HG03064 (cell line): ENCODE results near the gene UGT1A10.

Experiments used
- ATAC-seq: cut with Tn5 transposase; IDR thresholded peaks from one replicate; pipeline ENCODE4 v1.9.1; 2021; ENCODE audit warnings: low read depth; ENCODE audit not compliant: unreplicated experiment

UGT1A10 gene

GRCh38 chr2:233801357-233802131 lies 165.3 kb downstream of the UGT1A10 start:
- no peak for ATAC-seq

- no peak for ATAC-seq
These were observed 166.0 kb downstream of the UGT1A10 start for GRCh38 chr2:233802132-233802815.

- no peak for ATAC-seq
These were observed 167.2 kb downstream of the UGT1A10 start for GRCh38 chr2:233803292-233803911.

DNA sequence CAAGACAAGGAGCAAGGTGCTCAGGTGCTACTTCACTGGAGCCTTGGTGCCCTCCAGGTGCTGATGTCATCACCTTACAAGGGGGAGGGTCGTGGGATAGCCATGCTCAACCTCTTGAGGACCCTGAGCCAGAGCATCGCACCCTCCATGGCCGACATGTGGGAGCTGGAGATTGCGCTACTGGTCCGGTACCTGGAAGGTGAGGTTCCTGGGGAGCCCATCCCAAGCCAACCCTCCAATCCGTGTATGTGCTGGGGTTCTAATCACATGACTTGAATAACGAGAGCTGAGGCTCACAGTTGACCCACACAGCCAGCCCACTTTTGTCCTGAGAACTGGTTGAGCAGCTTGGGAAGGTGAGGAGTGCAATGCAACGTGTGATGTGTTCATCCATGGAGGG lies 167.7 kb downstream of the UGT1A10 start:
- no peak for ATAC-seq

- no peak for ATAC-seq
These were observed 171.1 kb downstream of the UGT1A10 start for GRCh38 chr2:233807215-233807865.

GRCh38 chr2:233807966-233808935 lies 172.0 kb downstream of the UGT1A10 start:
- no peak for ATAC-seq

DNA sequence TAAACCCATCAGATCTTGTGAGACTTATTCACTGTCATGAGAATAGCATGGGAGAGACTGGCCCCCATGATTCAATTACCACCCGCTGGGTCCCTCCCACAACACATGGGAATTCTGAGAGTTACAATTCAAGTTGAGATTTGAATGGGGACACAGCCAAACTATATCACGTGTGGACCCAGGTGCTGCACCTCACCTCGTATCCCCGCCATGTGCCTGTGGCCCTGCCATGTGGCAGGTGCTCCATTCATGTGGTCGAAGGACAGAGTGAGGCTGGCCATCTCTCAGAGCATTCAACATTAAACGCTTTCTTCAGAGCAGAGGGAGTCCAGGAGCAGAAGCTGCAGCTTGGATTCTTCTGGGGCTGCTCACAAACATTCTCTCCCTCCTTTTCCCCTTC lies 174.1 kb downstream of the UGT1A10 start:
- no peak for ATAC-seq

DNA sequence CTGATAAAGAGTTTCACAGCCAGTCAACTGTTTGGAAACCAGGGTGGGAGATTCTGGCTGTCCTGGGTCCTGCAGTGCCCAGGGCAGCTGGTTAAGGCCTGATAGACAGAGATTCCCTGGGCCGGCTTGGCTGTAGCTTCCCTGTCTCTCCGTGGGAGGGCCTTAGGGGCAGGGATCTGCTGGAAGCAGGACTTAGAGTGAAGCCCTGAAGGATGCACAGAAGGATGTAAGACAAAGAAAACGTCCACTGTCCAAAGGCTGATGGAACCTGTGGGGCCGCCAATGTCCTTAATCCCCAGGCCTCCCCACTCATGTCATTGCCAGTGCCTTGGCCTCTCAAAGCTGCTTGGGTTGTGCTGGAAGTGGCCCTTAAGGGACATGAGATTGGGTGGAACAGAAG lies 174.8 kb downstream of the UGT1A10 start:
- no peak for ATAC-seq

GRCh38 chr2:233811732-233812131 lies 175.5 kb downstream of the UGT1A10 start:
- no peak for ATAC-seq

- ATAC-seq = no peak
These were observed 177.2 kb downstream of the UGT1A10 start for GRCh38 chr2:233813236-233814055.

DNA sequence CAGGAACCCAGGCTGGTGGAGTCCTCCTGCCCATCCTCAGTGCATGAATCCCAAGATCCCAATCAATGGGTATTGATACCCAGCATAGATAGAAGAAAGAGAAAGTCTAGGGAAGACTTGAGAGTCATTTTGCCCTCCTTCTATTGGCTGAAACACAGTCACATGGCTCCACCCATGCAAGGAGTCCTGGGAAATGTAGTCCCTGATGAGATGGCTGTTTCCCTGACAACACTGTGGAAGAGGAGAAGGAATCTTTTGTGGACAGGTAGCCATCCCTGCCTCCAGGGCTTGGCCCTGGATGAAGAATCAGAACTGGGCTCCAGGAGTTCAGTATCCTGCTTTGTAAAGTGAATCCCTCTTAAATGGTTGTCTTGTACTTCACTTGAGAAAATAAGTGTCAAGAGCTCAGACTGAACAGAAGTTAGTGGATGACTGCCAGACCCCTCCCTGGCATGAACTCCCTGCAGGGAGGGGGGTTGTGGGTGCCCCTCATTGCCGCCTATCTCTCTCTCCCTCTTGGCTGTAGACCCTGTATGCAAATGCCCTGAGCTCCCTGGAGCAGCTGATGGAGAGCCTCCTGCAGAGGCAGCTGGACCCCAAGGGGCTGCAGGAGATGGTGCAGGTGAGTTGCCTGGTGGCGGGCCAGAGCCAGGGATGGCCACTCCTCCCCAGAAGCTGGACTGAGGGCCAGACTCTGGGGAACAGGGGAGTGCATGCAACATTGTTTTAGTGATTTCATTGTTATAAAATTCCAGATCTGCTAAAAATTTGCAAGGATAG lies 178.0 kb downstream of the UGT1A10 start:
- ATAC-seq = no peak

- no peak for ATAC-seq
These were observed 179.6 kb downstream of the UGT1A10 start for GRCh38 chr2:233815861-233816260.

GRCh38 chr2:233816334-233816733 lies 180.1 kb downstream of the UGT1A10 start:
- no peak for ATAC-seq

GRCh38 chr2:233816771-233817170 lies 180.5 kb downstream of the UGT1A10 start:
- no peak for ATAC-seq

- no peak for ATAC-seq
These were observed 181.2 kb downstream of the UGT1A10 start for GRCh38 chr2:233817361-233817911.

DNA sequence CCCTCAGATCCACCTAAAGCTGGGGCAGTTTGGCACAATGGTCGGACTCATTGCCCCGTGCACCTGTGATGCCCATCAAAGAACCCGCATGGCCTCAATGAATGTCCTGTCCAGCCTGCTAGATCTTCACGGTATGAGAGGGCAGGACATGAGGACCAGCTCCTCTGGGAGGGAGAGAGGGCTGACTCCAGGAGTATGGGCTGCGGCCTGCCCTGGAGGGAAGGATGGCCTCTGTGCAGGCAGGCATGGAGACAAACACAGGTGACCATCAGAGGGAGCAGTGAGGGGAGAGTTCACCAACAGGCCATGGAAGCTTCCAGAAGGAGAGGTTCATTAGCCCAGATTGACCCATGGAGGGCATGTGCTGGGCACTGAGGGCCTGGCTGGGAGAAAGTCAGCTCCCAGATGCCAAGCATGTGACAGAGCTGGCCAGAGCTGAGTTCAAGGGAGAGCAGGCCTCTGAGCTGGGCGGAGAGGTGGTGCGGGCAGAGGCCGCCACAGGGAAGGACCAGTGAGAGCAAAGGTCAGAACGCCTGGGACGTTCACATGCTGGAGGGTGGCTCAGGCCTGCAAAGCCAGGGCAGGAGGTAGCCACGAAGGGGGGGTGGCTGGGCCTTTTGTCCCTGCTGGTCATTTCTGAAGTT lies 181.9 kb downstream of the UGT1A10 start:
- no peak for ATAC-seq
